ENCODE measurements around the gene ANO6.

DNA sequence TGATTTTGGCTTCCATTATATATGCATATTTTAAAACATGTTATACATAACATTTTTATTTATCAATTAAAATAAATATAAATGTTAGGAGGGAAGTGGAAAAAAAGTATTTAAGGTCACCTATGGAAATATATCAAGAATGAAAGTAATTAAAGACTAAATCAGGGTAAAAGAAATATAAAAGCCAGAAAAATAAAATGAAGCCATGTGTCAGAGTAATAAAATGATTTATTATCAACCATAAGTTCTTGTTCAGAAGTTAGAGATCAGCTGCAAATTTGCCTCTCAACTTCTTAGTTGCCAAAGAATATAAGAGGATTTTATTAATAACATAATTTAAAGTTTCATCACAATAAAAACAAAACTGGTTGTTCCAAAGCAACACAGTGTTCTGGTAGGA is 121.9 kb downstream of the ANO6 start:
- TF ChIP-seq ZNF232 (CRISPR knock-in tag; IDR thresholded peaks at IDR 0.05) (no peak), TCF7 (CRISPR knock-in tag; IDR thresholded peaks at IDR 0.05; ENCODE audit: low read depth) (no peak), ZBTB21 (CRISPR knock-in tag; IDR thresholded peaks at IDR 0.05; ENCODE audit: borderline replicate concordance) (no peak), CBFB (CRISPR knock-in tag; IDR thresholded peaks at IDR 0.05; ENCODE audit: low read depth) (no peak)
- TF ChIP-seq, protein P1, sequence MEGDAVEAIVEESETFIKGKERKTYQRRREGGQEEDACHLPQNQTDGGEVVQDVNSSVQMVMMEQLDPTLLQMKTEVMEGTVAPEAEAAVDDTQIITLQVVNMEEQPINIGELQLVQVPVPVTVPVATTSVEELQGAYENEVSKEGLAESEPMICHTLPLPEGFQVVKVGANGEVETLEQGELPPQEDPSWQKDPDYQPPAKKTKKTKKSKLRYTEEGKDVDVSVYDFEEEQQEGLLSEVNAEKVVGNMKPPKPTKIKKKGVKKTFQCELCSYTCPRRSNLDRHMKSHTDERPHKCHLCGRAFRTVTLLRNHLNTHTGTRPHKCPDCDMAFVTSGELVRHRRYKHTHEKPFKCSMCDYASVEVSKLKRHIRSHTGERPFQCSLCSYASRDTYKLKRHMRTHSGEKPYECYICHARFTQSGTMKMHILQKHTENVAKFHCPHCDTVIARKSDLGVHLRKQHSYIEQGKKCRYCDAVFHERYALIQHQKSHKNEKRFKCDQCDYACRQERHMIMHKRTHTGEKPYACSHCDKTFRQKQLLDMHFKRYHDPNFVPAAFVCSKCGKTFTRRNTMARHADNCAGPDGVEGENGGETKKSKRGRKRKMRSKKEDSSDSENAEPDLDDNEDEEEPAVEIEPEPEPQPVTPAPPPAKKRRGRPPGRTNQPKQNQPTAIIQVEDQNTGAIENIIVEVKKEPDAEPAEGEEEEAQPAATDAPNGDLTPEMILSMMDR (IDR thresholded peaks at IDR 0.05): no peak
- TF ChIP-seq, protein P2, sequence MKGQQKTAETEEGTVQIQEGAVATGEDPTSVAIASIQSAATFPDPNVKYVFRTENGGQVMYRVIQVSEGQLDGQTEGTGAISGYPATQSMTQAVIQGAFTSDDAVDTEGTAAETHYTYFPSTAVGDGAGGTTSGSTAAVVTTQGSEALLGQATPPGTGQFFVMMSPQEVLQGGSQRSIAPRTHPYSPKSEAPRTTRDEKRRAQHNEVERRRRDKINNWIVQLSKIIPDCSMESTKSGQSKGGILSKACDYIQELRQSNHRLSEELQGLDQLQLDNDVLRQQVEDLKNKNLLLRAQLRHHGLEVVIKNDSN (CRISPR knock-in tag; IDR thresholded peaks at IDR 0.05): no peak

All from WTC11 (cell line).